RWPE2 (cell line): ENCODE data around the gene MYH14.

Experiments used
- ATAC-seq: fragments of 200-7000 bp; cut with Tn5 transposase; 3 replicates; pipeline ENCODE4 v1.9.1; 2021; ENCODE audit warnings: low read depth
- DNase-seq: peaks from one replicate; pipeline ENCODE4 v3.0.0-alpha.2; 2020; ENCODE audit warnings: low spot score
- H3K27ac ChIP-seq: fragments of 450-650 bp; 2 replicates; pipeline ENCODE4 v1.5.1; 2017; ENCODE audit warnings: mild to moderate bottlenecking; ENCODE audit not compliant: poor library complexity, severe bottlenecking
- H3K27me3 ChIP-seq: fragments of 250-450 bp; sonication (Bioruptor Pico); 2 replicates; pipeline ENCODE4 v1.5.1; 2021; ENCODE audit warnings: mild to moderate bottlenecking, moderate library complexity; ENCODE audit not compliant: insufficient read depth, poor library complexity, severe bottlenecking
- H3K36me3 ChIP-seq: fragments of 250-450 bp; sonication (Bioruptor Pico); 2 replicates; pipeline ENCODE4 v1.5.1; 2020; ENCODE audit warnings: low read depth, mild to moderate bottlenecking, moderate library complexity
- H3K4me1 ChIP-seq: fragments of 250-450 bp; sonication (Bioruptor Pico); 2 replicates; pipeline ENCODE4 v1.5.1; 2021; ENCODE audit warnings: mild to moderate bottlenecking, moderate library complexity; ENCODE audit not compliant: insufficient read depth, poor library complexity, severe bottlenecking
- H3K4me3 ChIP-seq: fragments of 250-450 bp; sonication (Bioruptor Pico); 2 replicates; pipeline ENCODE4 v1.5.1; 2021; ENCODE audit warnings: mild to moderate bottlenecking, moderate library complexity; ENCODE audit not compliant: severe bottlenecking
- H3K9me3 ChIP-seq: fragments of 250-450 bp; sonication (Bioruptor Pico); 2 replicates; pipeline ENCODE4 v1.5.1; 2021; ENCODE audit warnings: mild to moderate bottlenecking, moderate library complexity; ENCODE audit not compliant: severe bottlenecking
- TF ChIP-seq, protein P1 (sequence below): fragments of 450-650 bp; IDR thresholded peaks from one replicate; pipeline ENCODE4 v1.5.1; 2017; ENCODE audit warnings: mild to moderate bottlenecking, moderate library complexity; ENCODE audit not compliant: poor library complexity, severe bottlenecking

Gene MYH14

DNA sequence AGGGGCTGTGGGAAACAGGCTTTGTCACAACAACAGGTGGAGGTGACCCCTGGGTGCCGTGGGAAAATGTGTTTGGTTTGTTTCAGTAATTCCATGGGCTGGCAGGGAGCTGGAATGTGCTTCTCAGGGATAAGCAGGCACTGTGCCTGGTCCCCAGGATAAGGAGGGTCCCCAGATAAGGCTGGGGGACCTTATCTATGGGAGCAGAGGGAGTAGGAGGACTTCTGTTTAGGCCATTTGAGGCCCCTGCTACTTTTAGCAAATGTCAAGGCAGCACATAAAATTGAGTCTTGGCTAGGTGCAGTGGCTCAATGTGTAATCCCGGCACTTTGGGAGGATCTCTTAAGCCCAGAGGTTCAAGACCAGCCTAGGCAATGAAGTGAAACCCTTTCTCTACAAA lies 66.2 kb downstream of the MYH14 start:
- no peaks in the 10 kb centered on the region for H3K4me1 ChIP-seq
- DNase-seq (no peak), ATAC-seq (no peak)
- no peaks in the 10 kb centered on the region for H3K36me3 ChIP-seq
- H3K9me3 ChIP-seq = no peaks in the 10 kb centered on the region
- no peak overlapping the region for H3K27ac ChIP-seq
- no peak overlapping the region for H3K4me3 ChIP-seq
- no peaks in the 10 kb centered on the region for H3K27me3 ChIP-seq
- TF ChIP-seq, protein P1, sequence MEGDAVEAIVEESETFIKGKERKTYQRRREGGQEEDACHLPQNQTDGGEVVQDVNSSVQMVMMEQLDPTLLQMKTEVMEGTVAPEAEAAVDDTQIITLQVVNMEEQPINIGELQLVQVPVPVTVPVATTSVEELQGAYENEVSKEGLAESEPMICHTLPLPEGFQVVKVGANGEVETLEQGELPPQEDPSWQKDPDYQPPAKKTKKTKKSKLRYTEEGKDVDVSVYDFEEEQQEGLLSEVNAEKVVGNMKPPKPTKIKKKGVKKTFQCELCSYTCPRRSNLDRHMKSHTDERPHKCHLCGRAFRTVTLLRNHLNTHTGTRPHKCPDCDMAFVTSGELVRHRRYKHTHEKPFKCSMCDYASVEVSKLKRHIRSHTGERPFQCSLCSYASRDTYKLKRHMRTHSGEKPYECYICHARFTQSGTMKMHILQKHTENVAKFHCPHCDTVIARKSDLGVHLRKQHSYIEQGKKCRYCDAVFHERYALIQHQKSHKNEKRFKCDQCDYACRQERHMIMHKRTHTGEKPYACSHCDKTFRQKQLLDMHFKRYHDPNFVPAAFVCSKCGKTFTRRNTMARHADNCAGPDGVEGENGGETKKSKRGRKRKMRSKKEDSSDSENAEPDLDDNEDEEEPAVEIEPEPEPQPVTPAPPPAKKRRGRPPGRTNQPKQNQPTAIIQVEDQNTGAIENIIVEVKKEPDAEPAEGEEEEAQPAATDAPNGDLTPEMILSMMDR = no peak

DNA sequence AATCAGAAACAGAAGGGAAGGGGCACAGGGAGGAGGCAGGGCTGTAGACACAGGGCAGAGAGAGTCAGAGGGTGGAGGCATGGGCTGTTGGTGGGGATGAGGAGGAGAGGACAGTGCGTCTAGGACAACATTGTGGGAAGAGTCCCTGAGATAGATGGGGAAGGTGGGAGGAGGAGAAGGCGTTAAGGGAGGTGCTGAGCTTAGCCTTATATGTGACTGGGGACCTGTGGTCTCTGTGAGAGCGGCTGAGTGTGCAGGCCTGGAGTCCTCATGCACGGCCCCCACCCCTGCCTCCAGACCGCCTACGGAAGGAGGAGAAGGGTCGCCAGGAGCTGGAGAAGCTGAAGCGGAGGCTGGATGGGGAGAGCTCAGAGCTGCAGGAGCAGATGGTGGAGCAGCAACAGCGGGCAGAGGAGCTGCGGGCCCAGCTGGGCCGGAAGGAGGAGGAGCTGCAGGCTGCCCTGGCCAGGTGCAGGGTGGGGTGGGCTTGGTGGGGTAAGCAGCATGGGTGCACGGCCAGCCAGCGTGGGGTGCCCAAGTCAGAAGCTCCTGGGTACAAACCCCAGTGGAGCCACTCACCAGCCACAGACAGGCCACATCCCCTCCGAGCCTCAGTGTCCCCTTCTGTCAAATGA lies 69.0 kb downstream of the MYH14 start:
- no peak overlapping the region for H3K27ac ChIP-seq
- H3K4me3 ChIP-seq = no peak overlapping the region
- H3K9me3 ChIP-seq = no peaks in the 10 kb centered on the region
- no peaks in the 10 kb centered on the region for H3K27me3 ChIP-seq
- DNase-seq (no peak), ATAC-seq (no peak)
- TF ChIP-seq, protein P1 = no peak
- H3K36me3 ChIP-seq = no peaks in the 10 kb centered on the region
- H3K4me1 ChIP-seq = no peaks in the 10 kb centered on the region

DNA sequence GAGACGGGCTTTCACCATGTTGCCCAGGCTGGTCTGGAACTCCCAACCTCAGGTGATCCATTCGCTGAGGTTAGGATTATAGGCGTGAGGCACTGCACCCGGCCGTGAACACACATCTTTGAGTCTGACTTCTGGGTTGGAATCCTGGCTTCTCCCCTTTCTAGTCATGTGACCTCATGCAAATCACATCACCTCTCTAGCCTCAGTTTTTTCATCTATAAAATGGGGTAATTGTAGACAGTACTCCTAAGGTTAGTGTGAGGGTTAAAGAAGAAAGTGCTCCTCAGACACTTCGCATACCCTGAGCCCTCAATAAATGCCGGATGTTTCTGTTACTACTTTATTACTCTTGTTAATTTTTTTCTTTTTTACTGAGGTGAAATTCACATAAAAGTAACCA lies 70.4 kb downstream of the MYH14 start:
- Histone ChIP-seq H3K9me3 (no peaks in the 10 kb centered on the region), H3K27me3 (no peaks in the 10 kb centered on the region), H3K4me1 (no peaks in the 10 kb centered on the region), H3K36me3 (no peaks in the 10 kb centered on the region), H3K27ac (no peak overlapping the region), H3K4me3 (no peak overlapping the region)
- TF ChIP-seq, protein P1 = no peak
- ATAC-seq (no peak), DNase-seq (no peak)

DNA sequence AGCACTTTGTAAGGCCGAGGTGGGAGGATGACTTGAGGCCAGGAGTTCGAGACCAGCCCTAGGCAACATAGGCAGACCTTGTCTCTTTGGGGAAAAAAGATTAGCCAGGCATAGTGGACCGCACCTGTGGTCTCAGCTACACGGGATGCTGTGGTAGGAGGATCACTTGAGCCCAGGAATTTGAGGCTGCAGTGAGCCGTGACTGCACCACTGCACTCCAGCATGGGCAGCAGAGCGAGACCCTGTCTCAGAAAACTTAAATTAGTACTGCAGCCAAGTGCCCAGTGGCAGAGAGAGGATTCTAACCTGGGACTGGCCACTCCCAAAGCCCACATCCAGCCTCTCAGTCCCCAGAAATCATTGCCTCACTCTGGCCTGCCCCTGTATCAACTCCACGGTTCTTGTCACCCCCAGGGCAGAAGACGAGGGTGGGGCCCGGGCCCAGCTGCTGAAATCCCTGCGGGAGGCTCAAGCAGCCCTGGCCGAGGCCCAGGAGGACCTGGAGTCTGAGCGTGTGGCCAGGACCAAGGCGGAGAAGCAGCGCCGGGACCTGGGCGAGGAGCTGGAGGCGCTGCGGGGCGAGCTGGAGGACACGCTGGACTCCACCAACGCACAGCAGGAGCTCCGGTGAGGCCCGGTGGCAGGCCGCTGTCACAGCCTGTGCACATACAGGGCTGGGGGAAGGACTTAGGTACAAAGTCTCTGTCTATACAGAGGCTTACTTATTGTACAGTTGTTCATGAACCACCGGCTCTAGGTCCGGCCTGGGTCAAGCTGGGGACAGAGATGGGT lies 72.4 kb downstream of the MYH14 start:
- Histone ChIP-seq H3K27ac (no peak overlapping the region), H3K27me3 (no peaks in the 10 kb centered on the region), H3K4me3 (no peak overlapping the region), H3K4me1 (no peaks in the 10 kb centered on the region), H3K36me3 (no peaks in the 10 kb centered on the region), H3K9me3 (no peaks in the 10 kb centered on the region)
- no peak for DNase-seq
- no peak for ATAC-seq
- TF ChIP-seq, protein P1 = no peak
